ENCODE results near the gene TSHZ2.

TSHZ2 gene

DNA sequence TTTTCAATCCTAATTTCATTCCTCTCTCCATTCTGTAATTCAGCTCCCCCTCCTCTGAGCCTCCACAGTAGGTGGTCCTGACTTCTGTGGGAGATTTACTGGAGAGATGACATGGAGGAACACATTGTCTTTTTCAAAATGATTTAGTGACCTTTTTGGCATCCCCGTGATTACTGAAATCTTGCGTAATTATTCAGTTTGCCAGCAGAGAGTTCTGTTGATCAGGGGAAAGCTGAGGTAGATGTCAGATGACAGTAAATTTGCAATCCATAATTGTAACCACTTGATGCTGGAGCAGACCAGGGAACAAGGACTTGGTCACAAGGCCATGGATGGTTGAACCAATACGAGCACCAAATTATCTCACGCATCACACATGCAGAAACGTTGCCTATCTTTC is 302.2 kb downstream of the TSHZ2 start:
- DNase-seq = no peak
- intact Hi-C loops (cut with DNase I) = no loop called here

DNA sequence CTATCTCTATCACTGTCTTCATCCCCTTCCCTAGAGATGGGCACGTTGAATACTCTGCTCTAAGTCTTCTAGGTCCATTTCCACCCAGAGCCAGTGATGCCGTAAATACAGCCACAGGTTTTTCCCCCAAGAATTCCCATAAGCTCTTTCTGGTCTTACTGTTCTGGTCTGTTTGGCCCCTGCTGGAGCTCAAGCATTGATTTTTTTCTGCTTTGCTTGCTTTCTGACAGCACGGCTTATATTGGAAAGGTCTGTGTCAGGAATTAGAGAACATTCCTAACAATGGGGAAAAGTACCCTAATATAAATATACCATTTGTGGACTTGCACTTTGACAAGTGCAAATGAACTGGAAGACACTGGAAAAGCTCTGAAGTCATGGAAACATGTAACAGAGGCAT is 302.6 kb downstream of the TSHZ2 start:
- no peak for DNase-seq
- intact Hi-C loops (cut with DNase I) = no loop called here

DNA sequence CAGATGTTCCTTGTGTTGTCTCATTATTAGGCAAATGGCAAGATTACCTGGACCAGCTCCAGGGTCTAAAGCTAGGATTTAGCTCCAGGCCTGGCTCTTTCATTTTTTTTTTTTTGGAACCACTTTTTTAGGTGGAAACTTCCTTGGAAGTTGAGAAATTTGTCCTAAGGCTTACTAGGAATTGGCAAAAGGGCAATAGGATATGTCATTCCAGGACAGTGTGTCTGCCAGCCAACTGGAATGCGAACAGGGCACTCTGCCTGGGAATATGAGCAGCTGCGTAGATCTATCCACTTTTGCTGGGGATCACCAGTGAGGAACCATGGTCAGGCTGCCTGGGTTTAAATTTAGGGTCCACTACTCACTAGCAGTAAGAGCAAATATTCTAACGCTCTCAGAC is 304.0 kb downstream of the TSHZ2 start:
- DNase-seq = no peak
- intact Hi-C loops (cut with DNase I) = no loop called here

DNA sequence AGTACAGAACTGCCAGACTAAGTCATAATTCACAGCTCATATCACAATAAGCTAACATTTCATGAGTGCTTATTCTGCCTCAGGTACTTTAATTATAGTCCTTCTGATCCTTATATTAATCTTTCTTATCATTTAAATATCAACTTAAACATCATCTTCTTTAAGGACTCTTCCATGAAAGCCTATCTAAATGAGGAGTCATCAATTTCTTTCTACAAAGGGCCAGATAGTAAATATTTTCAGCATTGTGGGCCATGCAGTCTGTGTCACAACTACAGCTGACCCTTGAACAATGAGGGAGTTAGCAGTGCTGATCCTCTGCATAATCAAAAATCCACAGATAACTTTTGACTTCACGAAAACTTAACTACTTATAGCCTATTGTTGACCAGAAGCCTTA is 306.4 kb downstream of the TSHZ2 start:
- intact Hi-C loops (cut with DNase I) = no loop called here
- DNase-seq = no peak

DNA sequence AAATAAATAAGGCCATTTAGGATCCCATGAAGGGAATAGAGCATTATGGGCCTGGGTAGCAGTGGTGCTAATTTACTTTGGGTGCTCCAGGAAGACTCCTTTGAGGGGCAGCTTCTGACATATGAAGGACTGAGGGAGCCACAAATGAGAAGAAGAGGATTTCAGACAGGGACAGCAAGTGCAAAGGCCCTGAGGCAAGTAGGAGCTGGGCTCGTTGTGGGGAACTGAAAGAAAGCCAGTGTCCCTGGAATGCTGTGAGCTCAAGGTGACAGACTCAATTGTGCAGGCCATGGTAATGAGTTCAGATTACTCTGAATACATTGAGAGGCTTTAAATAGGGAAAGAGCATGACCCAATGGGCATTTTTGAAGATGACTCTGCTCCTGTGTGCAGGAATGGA is 307.6 kb downstream of the TSHZ2 start:
- intact Hi-C loops (cut with DNase I) = no loop called here
- DNase-seq = no peak

DNA sequence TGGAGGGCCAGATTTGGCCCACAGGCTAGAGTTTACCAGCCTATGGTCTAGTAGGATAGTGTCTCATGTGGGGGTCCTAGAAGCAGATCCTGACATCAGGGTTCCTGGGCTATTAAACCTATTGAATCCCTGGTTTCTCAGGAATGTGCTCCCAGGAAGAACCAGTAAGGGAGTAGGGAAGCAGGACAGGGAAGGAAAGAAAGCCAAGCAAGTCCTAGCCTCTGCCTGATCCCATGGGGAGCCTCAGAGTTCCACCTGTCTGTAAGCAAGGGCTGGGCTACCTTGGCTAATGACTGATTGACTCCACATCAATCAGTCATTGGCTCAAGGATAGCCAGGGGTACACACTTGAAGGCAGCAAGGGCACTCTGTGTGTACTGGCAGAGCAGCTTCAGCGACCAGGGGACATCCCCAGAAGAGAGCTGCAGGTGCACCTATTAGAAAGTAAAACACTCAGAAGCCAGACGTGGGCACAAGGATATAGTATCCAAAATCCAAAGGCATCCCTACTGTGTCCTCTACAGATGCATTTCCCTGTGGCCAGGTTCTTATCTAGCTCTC is 309.5 kb downstream of the TSHZ2 start:
- intact Hi-C loops (cut with DNase I) = no loop called here
- DNase-seq = no peak

DNA sequence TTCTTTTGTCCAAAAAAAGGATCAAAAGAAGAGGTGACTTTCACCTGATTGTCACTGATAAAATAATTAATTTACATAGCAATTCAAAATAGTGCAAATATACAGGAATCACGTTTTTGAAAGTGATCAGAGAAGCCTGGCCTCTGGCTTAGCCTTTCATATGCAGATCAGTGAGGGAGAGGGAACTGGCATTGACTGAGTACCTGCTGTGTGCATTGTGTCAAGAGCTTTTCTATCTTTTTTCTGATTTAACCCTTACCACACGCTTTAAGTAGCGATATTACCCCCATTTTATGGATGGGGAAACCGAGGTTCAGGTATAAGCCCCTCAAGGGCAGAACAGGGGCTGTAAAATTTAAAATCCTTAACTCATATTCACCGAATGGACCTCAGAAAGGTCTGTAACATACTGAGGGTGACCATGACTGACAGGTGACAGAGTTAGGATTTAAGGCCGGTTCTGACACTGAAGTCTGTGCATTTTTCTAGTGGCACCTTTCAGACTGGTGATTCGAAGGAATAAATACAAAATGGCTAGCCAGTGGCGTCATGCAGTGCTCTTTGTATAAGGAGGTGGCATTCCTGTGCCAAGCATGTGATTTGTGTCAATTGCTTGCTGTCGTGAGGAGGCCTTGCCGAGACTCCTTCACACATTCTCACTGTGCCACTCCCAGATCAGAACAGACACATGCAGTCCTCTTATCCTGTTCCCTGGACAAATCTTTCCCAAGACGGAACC is 310.2 kb downstream of the TSHZ2 start:
- intact Hi-C loops (cut with DNase I) = no loop called here
- DNase-seq = no peak

DNA sequence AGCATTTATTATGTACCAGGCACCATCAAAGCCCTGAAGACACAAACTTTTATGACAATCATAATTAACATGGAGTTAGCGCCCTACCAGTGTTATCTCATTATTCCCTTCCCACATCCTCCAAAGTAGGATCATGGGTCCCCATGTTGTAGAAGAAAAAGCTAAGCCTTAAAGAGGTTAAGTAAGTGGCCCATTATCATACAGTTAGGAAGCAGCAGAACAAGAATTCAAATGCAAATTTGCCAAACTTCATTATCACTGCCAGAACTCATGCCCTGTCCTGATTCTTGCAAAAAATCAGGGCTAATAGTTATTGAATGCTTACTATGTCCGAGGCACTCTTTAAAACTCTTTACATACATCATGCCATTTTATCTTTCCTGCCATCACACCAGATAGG is 310.9 kb downstream of the TSHZ2 start:
- no peak for DNase-seq
- intact Hi-C loops (cut with DNase I) = no loop called here

DNA sequence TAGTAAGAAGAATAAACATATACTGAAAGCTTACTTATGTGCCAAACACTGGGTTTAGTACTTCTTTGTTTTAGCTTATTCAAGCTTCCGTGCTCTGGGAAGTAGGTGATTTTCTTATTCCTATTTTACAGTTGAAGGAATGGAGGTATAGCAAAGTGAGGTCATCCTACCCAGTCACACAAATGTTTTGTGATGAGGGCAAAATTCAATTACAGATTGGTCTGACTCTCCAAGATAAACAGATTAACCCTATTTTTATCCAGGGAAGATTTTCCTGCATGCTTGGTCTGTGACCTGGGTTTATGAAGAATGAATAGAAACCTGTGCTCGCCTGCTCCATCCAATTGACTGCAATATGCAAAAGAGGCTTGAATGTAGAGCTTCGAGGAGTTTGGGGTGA is 311.4 kb downstream of the TSHZ2 start:
- intact Hi-C loops (cut with DNase I) = no loop called here
- no peak for DNase-seq

DNA sequence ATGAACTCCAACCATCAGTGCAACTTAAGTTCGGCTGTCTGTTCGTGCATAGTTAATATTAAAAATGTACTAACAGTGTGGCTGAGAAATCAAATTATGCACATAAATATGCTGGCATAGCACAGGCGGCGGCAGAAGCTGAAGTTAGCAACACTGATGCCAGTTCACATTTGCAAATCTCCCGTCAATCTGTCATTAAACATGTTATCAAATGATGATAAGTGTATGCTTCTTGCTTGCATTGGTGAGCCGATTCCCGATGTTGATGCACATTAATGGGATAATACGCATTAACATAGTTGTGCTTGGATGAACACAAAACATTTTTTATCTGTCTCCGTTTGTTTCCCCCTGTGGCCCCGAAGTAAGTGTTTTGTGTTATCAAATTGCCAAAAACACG is 312.1 kb downstream of the TSHZ2 start:
- intact Hi-C loops (cut with DNase I) = no loop called here
- no peak for DNase-seq

DNA sequence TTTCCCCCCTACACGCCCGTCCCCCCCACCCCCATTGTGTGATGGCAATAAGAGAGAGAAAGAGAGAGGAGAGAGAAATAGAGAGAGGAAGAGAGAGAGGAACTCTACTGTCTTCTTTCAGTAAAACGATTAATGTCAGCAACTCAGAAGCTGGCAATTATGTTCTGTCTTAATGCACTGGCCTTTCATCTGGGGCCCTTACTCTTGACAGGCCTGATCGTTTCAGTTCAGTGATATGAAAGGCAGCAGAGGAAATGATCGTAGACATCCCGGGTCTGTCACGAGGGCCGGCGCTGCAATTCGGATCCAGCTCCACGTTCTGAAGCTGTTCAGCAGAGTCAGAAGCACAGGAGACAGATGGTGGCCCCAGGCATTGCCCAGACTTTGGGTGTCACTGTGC is 312.5 kb downstream of the TSHZ2 start:
- intact Hi-C loops (cut with DNase I) = no loop called here
- DNase-seq = no peak

DNA sequence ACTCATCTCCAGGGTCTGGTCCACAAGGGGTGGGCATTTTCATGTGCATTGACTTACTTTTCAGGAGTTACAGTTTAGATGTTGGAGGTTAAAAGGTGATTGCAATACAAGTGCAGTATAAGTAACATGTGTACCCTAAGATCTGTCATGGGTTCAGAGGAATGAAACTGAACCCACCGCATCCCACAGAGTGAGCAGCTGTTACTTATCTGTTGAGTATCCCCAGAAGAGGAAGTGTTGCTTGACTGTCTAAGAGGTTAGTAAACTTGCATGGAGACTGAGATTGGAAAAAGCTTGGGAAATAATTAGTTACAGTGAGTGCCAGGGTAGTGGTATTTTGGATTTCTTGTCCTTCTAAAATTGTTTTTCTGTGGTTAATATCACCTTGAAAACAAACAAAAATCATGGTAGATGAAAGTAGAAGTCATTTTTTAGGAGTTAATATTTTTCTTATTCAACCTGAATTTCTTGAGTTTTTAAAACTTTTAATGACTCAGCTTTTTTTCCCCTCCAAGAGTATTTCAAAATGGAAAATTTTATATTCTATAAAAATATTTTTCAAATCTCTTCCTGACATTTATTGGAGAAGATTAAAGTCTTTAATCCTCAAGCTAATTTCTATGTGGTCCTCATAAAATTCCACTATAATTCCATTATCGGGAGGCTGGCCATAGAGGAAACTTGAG is 315.3 kb downstream of the TSHZ2 start:
- intact Hi-C loops (cut with DNase I) = no loop called here
- DNase-seq = no peak

DNA sequence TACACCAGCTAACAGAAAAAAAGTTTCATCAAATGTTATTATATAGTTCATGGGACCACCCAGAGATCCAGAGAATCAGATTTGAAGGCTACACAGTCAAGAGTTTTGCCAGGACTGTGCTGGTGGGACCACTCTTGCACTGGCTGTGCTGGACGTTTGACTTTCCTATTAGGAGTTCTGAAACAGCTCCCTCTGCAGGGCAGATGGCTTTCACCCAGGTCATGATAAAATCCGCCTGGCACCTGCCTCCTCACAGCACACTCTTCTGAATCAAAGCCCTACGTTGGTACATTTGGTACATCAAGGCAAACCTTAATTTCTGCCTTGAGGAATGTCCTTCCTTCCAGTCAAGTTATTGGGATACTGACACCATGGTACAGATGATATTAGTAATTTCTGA is 319.4 kb downstream of the TSHZ2 start:
- intact Hi-C loops (cut with DNase I) = no loop called here
- peak in 1 of 42 donors; percentile 11 for DNase-seq

DNA sequence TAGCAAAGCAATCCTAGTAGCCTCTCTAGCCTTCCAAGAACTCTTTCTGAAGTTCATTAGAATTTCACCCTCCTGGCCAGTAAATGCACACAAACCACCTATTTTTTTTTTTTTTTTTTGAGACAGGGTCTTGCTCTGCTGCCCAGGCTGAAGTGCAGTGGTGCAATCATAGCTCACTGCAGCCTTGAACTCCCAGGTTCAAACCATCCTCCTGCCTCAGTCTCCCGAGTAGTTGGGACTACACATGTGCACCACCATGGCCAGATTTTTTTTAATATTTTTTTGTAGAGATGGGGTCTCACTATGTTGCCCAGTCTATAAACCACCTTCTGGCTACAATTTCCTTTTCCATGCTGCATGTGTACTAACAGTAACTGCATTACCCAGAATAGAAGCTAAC is 320.2 kb downstream of the TSHZ2 start:
- DNase-seq = no peak
- intact Hi-C loops (cut with DNase I) = no loop called here

DNA sequence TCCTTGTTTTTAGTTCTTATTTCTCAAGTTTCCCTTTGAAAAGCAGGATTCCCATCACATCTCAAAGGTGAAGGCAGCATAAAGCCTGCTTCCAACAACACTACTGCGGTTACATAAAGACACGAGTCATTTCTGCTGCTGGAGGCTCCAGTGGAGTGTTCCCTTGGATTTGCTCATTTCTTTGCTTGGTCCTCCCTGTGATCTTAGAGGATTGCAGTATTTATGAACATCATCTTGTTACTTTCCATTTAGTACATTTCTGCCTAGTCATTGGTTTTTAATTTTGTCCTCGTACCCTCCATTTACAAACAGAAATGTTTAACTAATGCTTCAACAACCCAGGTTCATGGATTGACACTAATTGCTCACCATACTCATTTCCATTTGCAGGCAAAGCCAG is 322.6 kb downstream of the TSHZ2 start:
- intact Hi-C loops (cut with DNase I) = no loop called here
- no peak for DNase-seq

DNA sequence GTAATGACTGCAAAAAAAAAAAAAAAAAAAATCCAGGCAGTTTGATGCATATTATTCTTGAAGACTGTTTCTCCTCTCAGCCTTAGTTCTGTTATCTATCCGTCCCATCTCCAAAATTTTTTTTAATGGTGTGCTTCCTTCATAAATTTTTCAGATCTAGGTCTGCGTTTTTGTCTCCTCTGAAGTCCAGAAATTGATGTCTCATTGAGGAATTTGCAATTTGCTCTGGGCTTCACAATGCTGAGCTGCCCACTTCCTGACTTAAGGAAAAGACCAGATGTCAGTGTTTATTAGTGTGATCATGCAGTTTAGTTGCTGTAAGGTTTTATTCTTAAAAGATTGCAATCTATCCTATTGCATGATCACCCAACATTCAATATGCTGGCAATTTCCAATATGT is 323.9 kb downstream of the TSHZ2 start:
- intact Hi-C loops (cut with DNase I) = no loop called here

DNA sequence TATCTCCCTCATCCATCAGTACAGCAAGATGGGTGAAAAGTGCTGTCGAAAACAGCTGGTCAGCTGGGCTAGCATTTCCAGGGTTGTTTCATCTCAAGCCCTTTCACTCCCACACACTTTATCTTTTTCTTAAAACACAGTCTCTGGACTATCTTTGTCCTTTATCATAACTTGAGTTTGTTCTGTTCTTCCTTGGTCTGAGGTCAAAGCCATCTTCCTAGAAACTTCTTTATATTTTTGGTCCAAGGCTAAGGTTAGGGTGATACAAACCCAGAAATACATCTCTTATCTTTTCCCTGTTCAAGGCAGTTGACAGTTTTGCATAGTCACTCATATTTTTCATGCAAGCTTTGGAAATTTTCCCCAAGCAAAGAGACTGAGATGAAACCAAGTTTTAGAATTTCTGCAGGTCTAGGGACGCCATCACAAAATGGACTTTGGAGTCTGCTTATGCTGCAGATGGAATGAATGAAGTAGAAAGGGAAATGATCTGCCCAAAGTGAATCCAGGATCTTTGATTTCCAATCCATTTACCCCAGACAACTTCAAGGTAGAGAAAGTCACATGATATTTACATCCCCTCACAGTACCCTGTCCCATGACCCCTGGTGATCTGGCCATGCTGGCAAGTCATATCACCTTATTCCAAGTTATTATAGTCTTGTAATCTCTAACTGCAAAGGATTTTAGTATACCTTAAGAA is 324.4 kb downstream of the TSHZ2 start:
- intact Hi-C loops (cut with DNase I) = no loop called here

More for the DNA sequence above, 323.9 kb downstream of the TSHZ2 start:
- no peak for DNase-seq

DNA sequence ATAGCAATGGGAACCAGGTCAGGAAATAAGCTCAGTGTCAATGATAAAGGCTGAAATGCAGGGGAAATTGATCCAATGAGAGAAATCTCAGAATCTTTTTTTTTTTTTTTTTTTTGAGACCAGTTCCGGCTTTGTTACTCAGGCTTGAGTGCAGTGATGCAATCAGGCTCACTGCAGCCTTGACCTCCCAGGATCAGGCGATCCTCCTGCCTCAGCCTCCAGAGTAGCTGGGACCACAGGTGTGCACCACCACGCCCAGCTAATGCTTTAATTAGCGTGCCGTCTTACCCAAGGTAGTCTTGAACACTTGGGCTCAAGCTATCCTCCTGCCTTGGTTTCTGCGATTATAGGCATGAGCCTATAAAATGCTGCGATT is 325.0 kb downstream of the TSHZ2 start:
- DNase-seq = no peak
- intact Hi-C loops (cut with DNase I) = no loop called here

More for the DNA sequence above, 324.4 kb downstream of the TSHZ2 start:
- DNase-seq = no peak

DNA sequence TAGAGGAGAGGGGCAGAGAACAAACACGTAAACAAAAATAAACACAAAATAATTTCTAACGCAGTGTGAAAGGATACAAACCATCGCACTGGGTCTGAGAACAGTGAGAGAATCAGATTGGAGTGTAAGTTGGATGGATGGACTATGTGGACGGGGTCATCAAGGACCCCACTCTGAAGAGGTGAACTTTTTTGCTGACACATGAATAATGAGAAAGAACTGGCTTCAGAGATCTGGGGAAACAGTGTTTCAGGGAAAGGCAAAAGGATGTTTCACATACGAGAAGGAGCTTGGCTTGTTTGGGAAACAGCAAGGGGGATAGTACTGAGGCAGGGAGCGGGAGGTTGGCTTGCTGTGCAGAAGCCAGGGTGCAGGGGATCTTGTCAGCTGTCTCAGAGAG is 326.1 kb downstream of the TSHZ2 start:
- no peak for DNase-seq
- intact Hi-C loops (cut with DNase I) = no loop called here

DNA sequence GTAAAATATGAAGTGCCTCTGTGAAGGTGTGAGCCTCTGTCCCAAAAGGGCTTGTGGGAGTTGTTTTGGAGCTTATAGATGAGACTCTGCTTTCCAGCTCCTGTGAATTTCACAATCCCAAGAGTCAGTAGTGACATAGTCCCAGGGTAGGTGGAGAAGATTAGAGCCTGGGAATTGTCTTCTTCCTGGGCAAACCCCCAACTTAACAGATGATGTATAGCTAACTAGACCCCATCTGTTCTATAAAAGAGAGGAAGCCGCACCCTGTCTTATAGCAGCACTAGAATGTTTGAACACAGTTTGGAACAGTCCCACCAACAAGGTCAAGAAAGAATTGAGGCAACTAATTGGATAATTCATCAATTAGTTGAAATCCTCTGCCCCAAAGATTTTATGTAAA is 326.8 kb downstream of the TSHZ2 start:
- DNase-seq = no peak
- intact Hi-C loops (cut with DNase I) = no loop called here

Data from head of caudate nucleus (tissue), 42 donors.